ENCODE data around the gene KLC1. TPM values are rescaled to one million over a fixed set of nuclear protein-coding genes. Genes with fewer than 3 reads are reported as not detected.
A peak's percentile ranks its signal among the peaks of the same experiment; 100 is the strongest.

KLC1 gene
- total and polyA plus RNA-seq, 7 donors = 25.0 to 399 (median 216) TPM

DNA sequence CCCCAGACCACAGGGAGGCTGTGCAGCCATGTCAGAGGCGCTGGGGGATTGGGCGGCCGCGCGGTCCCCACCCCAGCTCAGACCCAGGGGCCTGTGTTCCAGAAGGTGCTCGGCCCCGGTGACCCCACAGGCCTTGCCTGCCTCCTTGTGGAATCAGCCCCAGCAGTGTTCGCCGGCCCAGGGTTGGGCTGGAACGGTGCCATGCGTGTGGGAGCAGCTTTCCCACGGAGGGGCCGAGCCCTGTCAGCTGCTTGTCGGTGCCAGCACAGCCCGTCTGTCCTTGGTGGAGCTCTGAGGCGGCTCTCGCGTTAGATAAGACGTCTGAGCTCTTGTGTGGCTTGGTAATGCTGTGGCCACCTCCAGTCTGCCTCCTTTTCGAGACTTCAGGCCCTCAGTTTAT is 95.1 kb downstream of the KLC1 start:
- H3K9me3 ChIP-seq = no peaks in the 10 kb centered on the region
- H3K4me3 ChIP-seq = peak overlapping the region in 1 of 4 donors; percentile 1
- intact Hi-C loops (cut with DNase I) = no loop called here
- TF ChIP-seq EP300 (IDR thresholded peaks at IDR 0.05) (no peak), POLR2AphosphoS5 (IDR thresholded peaks at IDR 0.05) (no peak), CTCF (IDR thresholded peaks at IDR 0.05) (peak in 1 of 4 experiments; percentile 24)
- no peaks in the 10 kb centered on the region for H3K27me3 ChIP-seq
- peaks cover 0 to 58% (median 40%) of the 10 kb centered on the region in 4 donors for H3K4me1 ChIP-seq
- DNase-seq = peak; percentile 88
- 45 to 77% methylated on average over 20 of the region's 20 CpGs for WGBS, 2 donors
- peaks cover 4 to 31% (median 7%) of the 10 kb centered on the region in 4 donors for H3K36me3 ChIP-seq
- peak overlapping the region; percentile 76 to 85 (median 82) for H3K27ac ChIP-seq

- H3K4me3 ChIP-seq = no peak overlapping the region
- 95 to 96% methylated on average over 29 of the region's 29 CpGs for WGBS, 2 donors
- peaks cover 0 to 48% (median 40%) of the 10 kb centered on the region in 4 donors for H3K4me1 ChIP-seq
- no peaks in the 10 kb centered on the region for H3K9me3 ChIP-seq
- H3K27me3 ChIP-seq = no peaks in the 10 kb centered on the region
- TF ChIP-seq EP300 (IDR thresholded peaks at IDR 0.05) (no peak), POLR2AphosphoS5 (IDR thresholded peaks at IDR 0.05) (no peak), CTCF (IDR thresholded peaks at IDR 0.05) (no peak), POLR2A (IDR thresholded peaks at IDR 0.05) (no peak)
- H3K36me3 ChIP-seq = peaks cover 15 to 41% (median 17%) of the 10 kb centered on the region in 4 donors
- H3K27ac ChIP-seq = peak overlapping the region; percentile 76 to 85 (median 82)
- DNase-seq = no peak
- intact Hi-C loops (cut with DNase I) = no loop called here
Measured at GRCh38 chr14:103725001-103725682, 96.1 kb downstream of the KLC1 start.

DNA sequence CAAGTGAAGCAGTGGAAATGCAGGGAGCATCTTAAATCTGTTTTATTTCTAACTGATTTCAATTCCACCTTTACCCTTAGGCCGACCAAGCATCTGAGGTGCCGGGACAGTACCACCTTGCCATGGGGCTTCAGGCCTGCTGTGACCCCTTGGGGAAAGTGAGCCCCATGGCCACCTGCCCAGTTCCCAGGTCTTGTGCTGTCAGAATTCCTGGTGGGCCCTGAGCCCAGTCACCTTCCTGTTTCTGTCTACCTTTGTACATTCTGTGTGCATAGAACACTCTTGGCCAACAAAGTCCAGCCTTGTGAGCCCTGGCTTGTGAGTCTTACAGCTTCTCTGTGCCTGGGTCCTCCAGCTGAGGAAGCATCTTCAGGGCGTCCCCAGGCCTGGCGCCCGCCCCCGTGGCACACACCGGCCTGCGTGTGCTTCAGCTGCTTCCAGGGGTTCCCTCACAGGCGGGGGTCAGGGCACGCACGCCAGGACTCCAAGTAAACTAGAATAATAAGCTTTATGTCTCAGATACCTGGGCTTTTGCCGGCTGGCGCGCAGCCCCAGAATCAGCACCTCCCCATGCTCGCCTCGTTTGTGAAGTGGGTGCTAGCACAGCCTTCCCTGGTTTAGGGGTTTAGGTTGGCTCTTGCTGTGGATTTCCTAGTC is 96.9 kb downstream of the KLC1 start:
- Histone ChIP-seq H3K4me3 (no peak overlapping the region), H3K27ac (peak overlapping the region in 2 of 4 donors; percentile 81 to 85), H3K36me3 (peaks cover 16 to 49% (median 21%) of the 10 kb centered on the region in 4 donors), H3K4me1 (peaks cover 0 to 43% (median 38%) of the 10 kb centered on the region in 4 donors), H3K9me3 (no peaks in the 10 kb centered on the region), H3K27me3 (no peaks in the 10 kb centered on the region)
- WGBS, 2 donors = 96 to 97% methylated on average over 16 of the region's 16 CpGs
- no peak for DNase-seq
- intact Hi-C loops (cut with DNase I) = no loop called here
- no peak for TF ChIP-seq CTCF (IDR thresholded peaks at IDR 0.05)
- no peak for TF ChIP-seq POLR2A (IDR thresholded peaks at IDR 0.05)
- no peak for TF ChIP-seq EP300 (IDR thresholded peaks at IDR 0.05)
- no peak for TF ChIP-seq POLR2AphosphoS5 (IDR thresholded peaks at IDR 0.05)

DNA sequence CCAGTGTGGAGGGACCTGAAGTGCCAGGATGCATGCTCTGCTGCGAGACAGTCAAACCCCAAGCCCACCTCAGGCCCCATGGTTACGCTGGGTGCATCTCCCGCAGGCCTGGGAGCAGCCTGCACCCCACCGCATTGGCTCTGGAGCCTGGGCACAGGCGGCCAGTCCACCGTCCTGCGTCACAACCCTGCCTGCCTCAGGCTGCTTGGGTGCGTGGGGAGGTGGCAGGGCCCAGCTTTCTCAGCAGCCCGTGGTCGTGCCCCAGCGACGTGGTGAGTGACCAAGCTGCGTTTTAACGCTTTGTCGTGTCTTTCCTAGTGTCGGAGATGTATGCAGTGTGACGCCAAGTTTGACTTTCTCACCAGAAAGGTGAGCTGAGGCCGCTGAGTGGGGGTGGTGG is 97.5 kb downstream of the KLC1 start:
- no peak overlapping the region for H3K4me3 ChIP-seq
- peaks cover 16 to 51% (median 21%) of the 10 kb centered on the region in 4 donors for H3K36me3 ChIP-seq
- TF ChIP-seq POLR2A (IDR thresholded peaks at IDR 0.05) = no peak
- no peak for TF ChIP-seq CTCF (IDR thresholded peaks at IDR 0.05)
- no peak for TF ChIP-seq POLR2AphosphoS5 (IDR thresholded peaks at IDR 0.05)
- TF ChIP-seq EP300 (IDR thresholded peaks at IDR 0.05) = no peak
- peaks cover 0 to 37% (median 34%) of the 10 kb centered on the region in 4 donors for H3K4me1 ChIP-seq
- 95% methylated on average over 18 of the region's 18 CpGs for WGBS, 2 donors
- DNase-seq = no peak
- H3K27me3 ChIP-seq = no peaks in the 10 kb centered on the region
- H3K27ac ChIP-seq = peak overlapping the region in 1 of 4 donors; percentile 85
- intact Hi-C loops (cut with DNase I) = no loop called here
- H3K9me3 ChIP-seq = no peaks in the 10 kb centered on the region

Data from sigmoid colon (tissue), 7 donors.